ENCODE measurements around the gene KCTD6.

The KCTD6 gene

DNA sequence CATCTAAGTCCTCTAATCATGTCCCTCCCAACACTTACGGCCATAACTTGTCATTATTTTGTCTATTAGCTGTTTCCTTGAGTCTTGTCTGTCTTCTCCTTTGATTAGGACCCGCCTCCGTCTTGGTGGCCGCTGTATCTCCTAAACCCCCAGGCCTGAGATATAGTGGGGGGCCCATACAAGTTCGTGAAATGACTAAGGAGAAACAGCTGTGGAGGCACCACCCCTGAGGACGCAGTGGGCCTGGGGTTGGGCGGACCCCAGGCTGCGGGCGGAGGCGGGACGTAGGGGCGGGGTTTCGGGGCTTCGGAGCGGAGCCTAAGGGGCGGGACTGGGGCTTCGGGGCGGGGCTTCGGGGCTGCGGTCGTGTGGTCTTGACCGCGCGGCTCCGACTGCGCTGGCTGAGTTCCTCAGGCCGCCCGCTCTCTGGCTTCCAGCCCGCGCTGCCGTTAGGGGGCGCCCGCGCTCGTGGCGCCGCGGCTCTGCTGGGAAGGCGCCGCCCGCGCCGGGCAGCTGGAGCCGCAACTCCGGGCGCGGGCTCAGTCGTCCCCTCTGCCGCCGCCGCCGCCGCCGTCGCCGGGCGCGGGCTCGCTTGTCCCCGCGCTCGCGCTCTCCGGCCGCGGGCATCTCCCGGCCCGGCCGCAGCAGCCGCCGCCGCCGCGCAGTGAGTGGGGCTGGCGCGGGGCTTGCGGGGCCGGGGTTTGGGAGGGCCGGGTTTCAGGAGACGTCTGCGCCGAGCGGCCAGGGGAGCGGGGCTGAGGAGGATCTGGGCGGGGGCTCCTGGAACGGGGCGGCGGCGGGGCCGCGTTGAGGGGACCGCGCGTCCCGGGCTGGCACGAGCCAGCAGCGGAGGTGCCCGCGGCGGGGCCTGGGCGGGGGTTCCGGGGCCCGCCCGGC lies at the start of gene KCTD6:
Gene KCTD6, plus strand, starts transcription at position 591 of the 897 bp plus-strand sequence. CDS start 6,660 bp downstream, outside the sequence.
- DNase-seq, result peak; percentile 83

DNA sequence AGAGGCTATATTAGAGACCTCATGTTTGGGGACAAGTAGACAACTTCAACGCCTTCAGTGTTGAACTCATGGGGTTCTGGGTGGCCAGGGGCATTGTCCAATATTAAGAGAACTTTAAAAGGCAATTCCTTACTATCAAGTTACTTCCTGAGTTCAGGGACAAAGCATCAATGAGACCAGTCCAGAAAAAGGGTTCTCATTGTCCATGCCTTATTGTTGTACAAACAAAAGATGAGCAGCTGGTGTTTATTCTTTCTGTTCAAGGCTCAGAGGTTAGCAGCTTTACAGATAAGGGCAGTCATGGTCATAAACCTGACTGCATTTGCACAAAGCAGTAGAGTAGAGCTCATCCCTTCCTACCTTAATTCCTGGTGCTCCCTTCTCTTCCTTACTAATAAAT lies 39.7 kb upstream of the KCTD6 start:
- DNase-seq, result no peak

DNA sequence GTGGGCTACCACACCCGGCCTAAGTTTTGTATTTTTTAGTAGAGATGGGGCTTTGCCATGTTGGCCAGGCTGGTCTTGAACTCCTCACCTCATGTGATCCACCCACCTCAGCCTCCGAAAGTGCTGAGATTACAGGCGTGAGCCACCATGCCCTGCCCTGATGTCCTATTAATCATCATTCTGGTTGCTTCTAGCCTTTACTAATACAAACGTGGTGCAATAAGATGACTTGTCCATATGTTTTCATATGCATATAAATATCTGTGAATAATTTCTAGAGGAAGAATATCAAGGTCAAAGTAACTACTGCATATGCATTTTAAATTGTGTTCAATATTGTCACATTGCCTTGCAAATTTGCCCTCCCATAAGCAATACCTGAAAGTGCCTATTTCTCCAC lies 32.7 kb upstream of the KCTD6 start:
- DNase-seq, result no peak

DNA sequence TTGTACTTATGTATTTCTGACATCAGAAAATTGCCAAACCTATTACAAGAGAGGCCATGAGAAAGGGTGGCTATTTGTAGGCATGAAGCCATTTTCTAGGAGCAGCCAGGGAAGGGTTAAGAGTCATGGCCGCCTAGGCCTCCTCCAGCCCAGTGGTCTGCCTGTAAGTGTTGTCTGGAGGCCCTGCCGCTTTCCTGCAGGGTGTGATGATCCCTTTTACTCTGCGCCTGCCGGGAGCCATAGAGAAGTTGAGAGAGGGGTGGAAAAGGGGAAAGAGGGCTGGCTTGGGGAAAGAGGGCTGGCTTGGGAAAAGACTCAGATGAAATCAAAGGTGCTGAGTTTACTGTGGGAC lies 29.1 kb upstream of the KCTD6 start:
- DNase-seq, result no peak

DNA sequence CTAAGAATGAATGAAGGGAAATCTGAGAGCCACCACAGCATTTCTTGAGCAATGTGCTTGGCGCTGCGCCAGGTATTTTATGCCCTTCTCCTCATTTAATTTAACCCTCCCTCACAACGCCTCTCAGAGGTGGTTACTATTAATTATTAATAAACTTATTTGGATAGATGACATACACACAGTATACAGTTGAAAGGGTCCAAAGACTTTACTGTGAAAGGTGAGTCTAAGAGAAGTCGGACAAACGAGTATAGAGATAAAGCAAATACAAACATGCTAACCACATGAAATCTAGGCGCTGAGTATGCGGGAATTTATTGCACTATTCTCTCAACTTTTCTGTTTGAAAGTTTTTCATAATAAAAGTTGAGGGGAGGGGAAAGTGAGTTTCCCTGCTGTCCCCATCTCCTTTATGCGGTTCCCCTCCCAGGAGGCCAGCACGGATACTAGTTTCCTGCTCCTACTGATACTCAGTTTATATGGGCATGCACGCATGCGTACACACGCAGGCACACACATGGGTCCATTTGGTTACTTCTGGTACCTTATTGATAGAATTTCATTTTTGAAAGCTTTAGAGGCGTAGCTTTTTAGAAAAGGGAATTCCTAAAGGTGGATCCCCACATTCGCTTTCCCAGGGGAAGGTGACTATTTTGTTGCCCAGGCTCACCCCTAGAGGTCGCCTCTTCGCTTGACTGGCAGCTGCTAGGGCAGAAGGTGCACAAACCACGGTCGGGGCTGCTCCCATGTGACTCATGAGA lies 28.5 kb upstream of the KCTD6 start:
- peak; percentile 71 for DNase-seq

DNA sequence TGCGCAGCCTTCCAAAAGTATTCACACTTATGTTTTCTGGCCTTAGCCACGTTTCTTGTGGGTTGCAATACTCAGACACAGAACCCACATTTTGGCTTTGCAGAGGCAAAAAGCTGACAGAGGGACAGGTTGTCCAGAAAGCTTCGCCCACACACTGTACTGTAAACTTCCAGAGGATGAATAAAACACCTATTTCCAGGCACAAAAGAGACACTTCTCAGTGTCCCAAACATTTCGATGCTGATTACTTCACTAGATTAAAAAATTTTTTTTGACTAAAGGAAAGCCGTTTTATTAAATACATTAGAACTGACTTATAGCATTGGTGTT lies 28.0 kb upstream of the KCTD6 start:
- no peak for DNase-seq

DNA sequence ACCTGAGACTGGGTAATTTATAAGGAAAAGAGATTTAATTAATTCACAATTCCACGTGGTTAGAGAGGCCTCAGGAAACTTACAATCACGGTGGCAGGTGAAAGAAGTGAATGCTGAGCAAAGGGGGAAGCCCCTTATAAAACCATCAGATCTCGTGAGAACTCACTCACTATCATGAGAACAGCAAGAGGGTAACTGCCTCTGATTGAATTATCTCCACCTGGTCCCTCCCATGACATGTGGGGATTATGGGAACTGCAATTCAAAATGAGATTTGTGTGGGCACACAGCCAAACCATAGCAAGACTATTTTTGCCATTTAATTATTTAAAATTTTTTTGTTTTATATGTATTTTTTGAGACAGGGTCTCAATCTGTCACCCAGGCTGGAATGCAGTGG lies 27.0 kb upstream of the KCTD6 start:
- DNase-seq, result no peak

DNA sequence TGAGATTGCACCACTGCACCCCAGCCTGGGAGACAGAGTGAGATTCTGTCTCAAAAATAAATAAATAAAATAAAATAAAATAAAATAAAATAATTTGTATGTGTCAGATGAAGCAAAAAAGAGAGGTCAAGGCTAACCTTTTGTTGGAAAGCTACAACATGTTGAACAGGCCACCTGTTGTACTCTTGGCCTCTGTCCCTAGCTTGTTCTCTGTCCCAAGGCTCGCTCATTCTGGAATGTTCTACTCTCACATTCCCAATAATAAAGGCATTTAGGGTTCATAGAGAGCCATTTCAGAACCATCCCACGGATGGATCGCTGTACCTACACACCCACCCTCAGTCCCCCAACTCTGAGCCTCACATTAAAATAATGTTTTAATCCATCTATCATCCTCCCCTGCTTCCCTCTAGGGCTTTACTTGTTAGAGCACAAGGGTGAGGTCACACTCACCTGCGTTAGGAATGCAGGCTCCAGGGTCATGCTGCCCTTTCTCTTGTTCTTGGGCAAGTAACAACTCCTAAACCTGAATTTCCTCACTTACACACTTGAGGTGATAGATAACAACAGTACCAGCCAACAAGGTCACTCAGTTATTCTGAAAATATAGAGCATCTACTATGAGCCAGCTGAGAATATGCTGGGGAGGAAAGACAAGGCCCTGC lies 24.9 kb upstream of the KCTD6 start:
- DNase-seq, result no peak

DNA sequence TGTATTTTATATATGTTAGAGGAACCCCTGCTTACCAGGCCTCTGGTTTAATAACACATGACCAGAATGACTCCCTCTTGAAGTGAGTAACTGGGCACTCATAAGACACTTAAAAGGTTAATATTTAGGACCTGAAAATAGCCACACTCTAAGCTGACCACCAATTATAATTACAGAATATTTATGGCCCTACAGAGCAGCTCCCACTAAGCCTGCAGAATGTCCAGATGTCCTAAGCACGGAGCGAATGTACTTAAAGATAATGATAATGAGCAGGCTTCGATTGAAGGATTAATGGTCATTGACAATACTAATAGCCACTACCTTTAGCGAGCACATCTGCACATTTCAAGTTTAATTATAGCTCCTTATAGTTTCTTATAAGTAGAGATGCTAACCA lies 22.8 kb upstream of the KCTD6 start:
- no peak for DNase-seq

DNA sequence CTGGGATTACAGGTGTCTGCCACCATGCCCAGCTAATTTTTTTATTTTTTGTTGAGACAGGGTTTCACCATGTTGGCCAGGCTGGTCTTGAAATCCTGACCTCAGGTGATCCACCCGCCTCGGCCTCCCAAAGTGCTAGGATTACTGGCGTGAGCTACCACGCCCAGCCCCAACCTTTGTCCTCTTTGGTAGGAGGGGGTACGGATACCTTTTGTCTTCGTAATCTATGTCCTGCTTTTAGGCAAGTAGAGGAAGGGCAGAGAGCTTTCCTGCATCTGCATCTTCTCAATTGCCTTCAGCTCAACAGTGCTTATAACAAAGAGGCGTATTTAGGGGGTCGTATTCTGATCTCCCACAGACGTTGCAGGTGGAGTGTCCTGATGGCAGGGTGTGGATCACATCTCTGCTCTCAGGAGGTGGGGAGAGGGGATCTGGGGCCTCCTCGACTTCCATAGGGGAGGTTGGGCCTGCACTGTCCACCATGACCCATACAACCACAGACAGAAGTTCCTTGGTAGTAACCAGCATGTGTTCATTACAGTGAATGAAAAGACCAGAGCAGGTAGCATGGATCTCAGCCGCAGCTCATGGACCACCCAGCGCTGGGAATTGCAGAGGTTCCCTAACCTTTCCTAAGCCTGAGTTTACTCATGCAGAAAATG lies 21.4 kb upstream of the KCTD6 start:
- DNase-seq, result no peak

DNA sequence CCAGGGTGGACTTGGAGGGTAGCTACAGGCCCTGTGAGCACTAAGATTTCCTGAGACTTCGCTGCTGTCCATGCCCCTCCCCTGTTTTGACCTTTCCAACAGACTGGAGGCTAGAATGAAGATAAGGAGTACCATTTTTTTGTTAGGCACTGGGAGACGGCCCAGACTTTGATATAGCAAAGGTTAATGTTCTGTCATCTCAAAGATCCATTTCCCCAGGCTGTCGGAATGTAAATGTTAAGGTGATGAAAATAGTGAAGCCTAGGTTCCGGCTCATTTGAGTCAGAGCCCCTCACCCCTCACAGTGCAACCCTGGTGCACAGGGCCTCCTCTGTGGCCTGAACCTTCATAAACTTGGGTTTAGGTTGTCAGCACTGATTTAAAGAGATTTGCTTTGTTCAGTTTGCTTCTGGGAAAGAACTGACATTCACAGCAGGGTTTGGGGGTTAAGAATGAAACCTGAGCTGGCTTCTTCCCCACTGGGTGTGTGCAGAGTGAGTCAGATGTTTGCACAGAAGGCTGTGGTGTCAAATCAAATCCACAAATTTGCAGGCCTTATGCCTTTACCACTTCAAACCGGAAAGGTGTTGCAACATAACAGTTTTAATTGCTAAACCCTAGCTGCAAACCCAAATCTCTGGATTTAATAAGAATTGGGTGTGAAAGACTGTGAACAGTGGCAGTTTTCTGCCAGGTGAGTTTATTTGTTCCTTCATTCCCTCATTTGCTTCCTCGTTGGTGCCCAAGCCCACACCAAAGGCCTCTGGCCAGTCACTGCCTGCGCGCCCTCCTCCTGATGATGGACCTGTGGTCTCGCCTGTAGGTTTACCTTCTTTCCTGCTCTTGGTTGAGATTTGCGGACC lies 20.6 kb upstream of the KCTD6 start:
- DNase-seq, result peak; percentile 98

DNA sequence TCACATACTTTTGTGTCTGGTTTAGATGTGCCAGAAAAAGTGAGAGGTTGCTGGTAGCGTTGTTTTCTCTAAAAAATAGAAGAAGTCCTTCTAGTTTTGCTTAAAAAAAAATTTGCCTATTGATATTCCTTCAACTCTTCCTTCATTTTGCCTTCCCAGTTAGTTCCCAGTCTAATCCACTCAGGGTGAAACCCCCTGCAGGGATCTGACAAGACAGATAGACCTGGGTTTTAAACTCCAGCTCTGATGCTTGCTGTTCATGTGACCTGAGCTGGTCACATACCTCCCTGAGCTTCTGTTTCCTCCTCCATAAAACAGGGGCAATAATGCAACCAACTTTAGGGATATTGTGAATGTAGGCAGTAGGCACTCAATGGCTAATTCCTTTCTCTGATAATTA lies 18.6 kb upstream of the KCTD6 start:
- no peak for DNase-seq

DNA sequence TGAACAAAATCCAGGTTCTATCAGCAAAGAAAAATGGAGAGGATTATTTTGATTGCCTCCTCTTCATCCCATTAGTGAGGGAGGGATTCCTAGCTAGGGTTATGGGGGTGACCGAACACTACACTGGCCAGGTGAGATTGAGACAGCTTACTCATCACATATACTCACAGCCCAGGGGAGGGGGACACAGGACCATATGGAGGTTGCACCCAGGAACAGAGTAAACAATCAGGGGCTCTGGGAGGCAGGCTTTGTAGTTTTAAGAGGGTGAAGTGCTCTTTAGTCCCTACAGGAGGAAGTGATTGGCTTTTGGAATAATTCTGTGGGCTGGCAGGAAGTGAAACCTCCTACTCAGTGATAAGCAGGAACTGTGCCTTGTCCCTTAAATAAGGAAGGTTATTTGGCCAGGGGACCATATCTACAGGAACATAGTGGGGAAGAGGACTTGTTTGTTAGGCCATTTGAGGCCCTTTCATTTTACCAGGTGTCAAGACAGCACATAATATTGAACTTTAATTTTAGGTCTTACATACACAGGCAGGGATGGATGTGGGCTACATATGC lies 17.5 kb upstream of the KCTD6 start:
- DNase-seq, result peak; percentile 96

DNA sequence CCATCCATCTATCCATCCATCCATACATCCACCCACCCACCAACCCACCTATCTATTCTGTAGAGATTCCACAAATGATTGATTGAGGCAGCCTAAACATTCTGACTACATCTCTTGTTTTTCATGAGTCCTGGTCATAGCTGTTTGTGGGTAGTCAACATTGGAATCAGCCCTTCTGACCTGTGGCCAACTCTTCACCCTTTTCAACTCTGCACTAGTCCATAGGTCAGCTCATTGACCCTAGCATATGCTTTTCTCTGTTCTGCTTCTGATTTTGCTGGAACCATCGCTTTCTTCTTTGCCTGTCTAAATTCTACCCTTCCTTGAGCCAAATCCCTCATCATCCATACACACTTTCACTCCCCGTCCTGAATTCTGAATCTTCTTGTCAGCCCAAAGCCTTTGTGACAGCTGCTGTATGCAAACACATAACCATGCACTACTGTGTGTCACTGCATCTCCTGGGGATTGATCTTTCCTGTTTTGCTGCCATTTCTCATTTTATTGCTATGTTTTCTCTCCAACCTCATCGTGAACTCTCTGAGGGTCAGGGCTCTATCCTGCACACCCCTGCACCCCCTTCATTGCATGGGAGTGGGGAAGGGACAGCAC lies 16.8 kb upstream of the KCTD6 start:
- no peak for DNase-seq

DNA sequence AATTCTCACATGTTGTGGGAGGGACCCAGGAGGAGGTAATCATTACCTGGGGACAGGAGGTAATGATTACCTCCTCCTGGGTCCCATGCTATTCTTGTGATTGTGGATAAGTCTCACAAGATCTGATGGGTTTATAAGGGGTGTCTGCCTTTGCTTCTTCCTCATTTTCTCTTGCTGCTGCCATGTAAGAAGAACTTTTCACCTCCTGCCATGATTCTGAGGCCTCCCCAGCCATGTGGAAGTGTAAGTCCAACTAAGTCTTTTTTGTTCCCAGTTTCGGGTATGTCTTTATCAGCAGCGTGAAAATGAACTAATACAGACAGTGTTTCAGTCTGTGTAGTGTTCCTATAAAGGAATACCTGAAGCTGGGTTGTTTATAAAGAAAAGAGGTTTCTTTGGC lies 13.1 kb upstream of the KCTD6 start:
- peak; percentile 77 for DNase-seq

DNA sequence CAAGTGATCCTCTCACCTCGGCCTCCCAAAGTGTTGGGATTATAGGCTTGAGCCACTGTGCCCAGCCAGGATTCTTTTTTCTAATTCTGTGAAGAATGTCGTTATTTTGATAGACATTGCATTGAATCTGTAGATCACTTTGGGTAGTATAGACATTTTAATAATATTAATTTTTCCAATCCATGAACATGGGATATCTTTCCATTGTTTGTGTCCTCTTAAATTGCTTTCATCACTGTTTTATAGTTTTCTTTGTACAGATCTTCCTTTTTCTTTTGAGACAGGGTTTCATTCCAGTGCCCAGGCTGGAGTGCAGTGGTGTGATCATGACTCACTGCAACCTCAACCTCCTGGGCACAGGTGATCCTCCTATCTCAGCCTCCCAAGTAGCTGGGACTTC lies 11.6 kb upstream of the KCTD6 start:
- no peak for DNase-seq

DNA sequence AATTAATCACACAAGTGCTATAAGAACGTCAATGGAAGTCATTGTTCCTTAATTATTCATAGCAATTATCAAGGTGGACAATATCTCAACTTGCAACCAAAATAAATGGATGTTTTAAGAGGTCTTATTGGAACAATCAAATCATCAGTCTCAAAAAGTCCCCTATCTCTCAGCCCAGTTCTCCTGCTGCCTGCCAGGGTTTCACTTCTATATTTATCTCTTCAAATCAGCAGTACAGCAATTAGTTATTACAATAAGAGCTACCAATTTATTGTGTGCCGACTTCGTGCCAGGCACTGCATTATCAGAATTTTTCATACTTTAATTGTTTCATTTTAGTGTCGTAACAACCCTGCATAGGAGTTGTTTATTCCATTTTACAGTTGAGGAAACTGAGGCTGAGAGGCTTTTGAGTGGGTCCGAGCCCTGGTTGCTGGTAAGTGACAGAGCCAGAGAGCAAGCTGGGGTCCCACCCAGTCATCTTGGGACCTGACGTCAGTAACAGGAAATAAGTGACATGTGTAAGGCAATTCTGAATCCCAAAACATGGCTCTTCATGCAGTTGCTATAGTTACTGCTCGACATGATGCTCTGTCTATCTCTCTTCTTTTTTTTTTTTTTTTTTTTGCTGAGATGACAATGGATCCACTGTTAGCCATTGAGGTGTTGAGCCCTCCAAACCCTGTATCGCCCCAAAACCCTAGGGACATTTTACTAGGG lies 8.8 kb upstream of the KCTD6 start:
- DNase-seq, result peak; percentile 49

DNA sequence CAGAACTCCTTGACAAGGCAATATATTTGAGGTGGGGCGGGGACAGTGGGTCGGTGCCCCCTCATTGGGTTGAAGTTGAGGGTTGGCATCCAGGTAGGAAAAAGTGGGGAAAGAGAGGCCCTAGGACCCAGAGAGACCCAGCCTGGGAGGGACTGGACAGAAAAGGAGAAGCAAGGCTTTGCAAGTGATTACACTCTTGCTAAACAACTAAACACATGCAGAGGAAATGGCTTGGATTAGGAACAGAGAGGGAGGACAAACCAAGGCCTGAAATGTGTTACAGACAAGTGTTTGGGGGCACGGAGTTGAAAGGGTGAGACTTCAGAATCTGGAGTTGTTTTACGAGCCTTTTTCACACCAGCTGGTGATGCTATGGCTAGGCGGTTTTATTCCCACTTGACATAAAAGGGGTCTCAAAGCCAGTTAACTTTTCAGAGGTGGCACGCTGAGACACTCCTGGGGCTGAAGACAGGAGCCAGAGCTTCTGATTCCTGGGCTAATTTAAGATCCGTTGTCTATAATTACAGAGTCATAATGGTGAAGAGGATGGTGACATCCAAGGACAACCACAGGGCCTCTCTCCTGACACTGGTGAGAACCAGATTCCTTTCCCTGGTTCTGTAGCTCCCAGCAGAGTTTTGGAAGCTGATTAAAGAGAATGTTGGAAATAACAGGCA lies 7.7 kb upstream of the KCTD6 start:
- DNase-seq, result peak; percentile 89

DNA sequence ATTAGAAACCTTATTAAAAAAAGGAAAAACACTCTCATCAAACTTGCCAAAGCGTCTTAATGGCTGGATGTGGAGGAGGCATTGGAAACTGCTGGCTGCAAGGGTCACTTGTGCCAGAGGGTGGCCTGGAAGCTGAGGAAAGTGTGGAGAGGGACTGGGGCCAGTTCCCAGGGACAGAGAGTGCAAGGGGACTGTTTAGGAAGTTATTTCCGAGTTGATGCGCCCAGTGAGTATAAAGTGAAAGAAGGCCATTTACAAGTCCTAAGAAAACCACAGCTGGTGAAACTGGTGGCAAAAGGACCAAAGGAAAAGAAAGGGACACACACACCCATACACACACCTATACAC lies 7.2 kb upstream of the KCTD6 start:
- no peak for DNase-seq

DNA sequence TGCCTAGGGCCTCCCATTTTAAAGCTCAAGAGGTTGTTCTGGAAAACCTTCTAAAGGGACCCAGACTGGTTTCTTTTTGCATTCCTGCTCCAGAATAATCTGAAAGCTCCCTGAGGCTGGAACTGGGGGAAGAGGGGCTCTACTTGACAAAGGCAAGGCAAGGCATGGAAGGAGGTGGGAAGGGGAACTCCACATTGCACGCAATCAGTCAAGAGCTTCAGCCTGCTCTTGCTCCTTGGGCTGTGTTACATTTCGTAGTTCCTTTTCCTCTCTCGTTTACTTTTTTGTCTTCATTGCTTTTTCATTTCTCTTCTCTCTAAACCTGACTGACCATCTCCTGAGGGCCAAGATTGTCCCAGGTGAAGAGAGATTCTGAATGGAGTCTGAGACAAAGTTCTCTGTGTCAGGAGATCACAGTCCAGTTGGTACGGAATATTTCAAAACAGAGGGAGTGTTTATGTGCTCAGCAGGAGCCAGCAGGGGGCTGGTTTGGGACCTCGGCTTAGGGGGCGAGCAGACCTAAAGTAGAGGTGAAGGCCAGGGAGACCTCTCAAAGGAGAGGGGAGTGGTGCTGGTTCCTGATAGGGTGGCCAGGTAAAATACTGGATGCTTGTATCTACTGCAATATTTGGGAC lies 6.0 kb upstream of the KCTD6 start:
- DNase-seq, result peak; percentile 18
